Right ventricle myocardium superior (tissue), 1 donor: ENCODE measurements around the gene SRRM5. TPM values are rescaled to one million over a fixed set of nuclear protein-coding genes. Genes with fewer than 3 reads are reported as not detected.

Experiments
- ATAC-seq: fragments of 200-7000 bp; cut with Tn5 transposase; one replicate; pipeline ENCODE4 v1.9.1; 2020; ENCODE audit warnings: mild to moderate bottlenecking; ENCODE audit not compliant: poor library complexity
- DNase-seq: peaks from one replicate; pipeline ENCODE4 v3.0.0-alpha.2; 2020
- intact Hi-C: fragments of 100-400 bp; cut with DNase I; formaldehyde crosslinking; loops from one replicate; pipeline ENCODE4 v1.11.2; 2022
- total RNA-seq: library from RNA; stranded (reverse); fragmentation: NEBNext Ultra II Directional; extraction: Animal tissue kit (Norgen Biotek cat#: 25700); gene quantifications from one replicate; pipeline ENCODE4 v1.2.1, GENCODE V29; 2021
- donor health status: DM: no; HTN: yes; CAD: no; lungs with severe emphysema.

Gene SRRM5
- total RNA-seq, 1 donor from 2014 or later = 0.13 TPM

DNA sequence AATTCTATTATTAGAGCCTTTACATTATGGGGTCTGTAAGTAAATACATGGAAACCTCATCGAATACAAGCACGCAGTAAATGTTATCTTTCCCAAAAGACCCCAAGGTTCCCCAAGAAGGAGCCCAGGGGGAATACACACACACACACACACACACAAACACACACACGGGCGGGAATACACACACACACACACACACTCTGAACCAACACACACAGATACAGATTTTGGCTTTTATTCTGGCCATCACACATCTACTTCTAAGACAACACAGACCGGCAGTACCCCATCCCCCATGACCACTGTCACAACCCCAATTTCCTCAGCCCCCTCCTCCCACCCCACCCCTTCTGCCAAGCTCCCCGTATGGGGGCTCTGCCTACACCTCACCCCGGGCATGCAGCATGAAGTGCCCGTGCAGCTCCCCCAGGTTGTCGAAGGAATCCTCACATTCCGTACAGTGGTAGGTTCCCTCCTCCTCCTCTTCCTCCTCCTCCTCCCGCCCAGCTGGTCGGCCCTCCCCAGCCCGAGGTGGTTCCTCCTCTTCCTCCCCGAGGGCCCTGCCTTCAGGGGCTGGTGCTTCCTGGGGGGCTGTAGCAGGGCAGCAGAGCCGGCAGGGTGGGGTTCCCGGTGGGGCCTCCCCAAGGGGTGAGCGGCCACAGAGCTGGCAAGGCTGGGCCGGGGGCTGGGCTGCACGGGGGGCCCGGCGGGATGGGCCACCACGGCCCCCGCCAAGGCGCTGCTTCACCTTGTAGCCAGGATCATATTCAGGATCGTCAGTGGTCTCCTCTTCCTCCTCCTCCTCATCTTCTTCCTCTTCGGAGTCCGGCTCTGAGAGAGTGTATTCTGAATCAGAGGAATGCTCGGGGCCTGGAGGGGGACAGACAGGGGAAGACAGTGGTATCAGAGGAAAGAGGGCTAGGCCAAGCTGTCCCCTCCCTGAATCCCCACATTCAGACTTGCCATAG, 4.4 kb upstream of the SRRM5 start:
- DNase-seq = no peak
- intact Hi-C loops = no loop called here
- ATAC-seq = peak; percentile 12

GRCh38 chr19:43609872-43610271, 2.0 kb upstream of the SRRM5 start:
- intact Hi-C loops = no loop called here
- ATAC-seq = no peak

DNA sequence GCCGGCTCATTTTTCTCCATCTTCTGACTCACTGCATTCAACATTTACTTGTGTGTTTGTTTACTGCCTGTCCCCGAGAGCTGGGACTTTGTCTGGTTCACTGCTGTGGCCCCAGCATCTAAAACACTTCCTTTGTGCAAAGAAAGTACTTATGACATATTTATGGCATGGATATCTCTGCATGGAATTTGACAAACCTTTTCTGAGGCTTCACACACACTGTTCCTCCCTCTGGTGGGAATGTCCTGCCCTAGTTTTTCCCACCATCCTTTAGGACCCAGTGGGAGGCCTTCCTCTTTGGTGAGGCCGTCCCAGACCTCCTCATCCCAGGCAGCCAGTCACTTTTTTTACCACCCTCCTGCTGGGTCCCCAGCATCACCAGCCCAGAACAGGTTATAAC, 1.4 kb upstream of the SRRM5 start:
- ATAC-seq (no peak), DNase-seq (no peak)
- intact Hi-C loops = no loop called here

More at GRCh38 chr19:43609872-43610271, 2.0 kb upstream of the SRRM5 start:
- no peak for DNase-seq

GRCh38 chr19:43612374-43612773, 486 bp downstream of the SRRM5 start:
- DNase-seq (no peak), ATAC-seq (no peak)
- intact Hi-C loops = no loop called here

DNA sequence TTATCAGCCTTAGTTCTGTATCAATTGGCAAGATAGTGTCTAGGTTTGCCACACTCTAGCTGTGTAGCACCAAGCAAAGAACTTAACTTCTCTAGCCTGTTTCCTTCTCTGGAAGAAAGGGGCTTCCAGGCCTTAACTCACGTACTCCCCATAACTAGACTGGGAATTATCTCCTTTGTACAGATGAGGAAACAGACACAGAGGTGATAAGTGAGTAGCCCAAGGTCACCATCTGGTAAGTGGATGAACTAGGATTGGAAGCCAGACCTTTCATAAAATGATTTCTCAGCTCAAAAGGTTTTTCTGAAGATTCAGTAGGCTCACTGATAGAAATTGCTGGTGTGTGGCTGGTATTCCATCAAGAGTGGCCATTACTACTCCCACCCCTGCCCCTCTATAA, 4.4 kb downstream of the SRRM5 start:
- intact Hi-C loops = no loop called here
- ATAC-seq (no peak), DNase-seq (no peak)

DNA sequence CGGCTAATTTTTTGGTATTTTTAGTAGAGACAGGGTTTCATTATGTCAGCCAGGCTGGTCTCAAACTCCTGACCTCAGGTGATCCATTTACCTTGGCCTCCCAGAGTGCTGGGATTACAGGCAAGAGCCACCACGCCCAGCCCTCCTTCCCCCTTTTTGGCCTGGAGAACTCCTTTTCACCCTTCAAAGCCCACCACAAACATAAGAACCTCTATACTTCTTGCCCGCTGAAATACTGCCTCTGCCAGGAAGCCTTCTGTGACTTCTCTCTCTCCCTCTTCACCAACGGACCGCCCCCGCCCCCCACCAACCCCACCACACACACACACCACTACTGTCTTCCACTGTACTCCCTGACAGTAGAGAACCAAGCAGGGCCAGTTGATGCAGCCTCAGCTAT, 5.1 kb downstream of the SRRM5 start:
- no peak for DNase-seq
- ATAC-seq = no peak
- intact Hi-C loops = no loop called here

DNA sequence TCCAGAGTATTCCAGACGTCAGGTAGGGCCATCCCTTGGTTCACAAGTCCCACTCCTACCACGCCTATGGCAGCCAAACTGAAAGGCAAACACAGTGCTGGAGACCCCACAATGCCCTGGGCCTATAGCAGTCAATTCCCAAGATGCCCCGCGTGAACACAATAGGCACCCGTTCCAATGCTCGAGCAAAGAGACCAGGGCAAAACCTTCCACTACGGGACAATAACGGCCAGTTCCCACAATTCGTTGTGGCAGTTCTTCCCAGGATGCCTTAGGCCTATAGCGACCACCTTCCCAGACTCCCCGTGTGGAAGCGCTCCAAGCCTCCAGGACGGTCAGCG, 7.0 kb downstream of the SRRM5 start:
- intact Hi-C loops = no loop called here
- ATAC-seq (peak; percentile 37), DNase-seq (no peak)

DNA sequence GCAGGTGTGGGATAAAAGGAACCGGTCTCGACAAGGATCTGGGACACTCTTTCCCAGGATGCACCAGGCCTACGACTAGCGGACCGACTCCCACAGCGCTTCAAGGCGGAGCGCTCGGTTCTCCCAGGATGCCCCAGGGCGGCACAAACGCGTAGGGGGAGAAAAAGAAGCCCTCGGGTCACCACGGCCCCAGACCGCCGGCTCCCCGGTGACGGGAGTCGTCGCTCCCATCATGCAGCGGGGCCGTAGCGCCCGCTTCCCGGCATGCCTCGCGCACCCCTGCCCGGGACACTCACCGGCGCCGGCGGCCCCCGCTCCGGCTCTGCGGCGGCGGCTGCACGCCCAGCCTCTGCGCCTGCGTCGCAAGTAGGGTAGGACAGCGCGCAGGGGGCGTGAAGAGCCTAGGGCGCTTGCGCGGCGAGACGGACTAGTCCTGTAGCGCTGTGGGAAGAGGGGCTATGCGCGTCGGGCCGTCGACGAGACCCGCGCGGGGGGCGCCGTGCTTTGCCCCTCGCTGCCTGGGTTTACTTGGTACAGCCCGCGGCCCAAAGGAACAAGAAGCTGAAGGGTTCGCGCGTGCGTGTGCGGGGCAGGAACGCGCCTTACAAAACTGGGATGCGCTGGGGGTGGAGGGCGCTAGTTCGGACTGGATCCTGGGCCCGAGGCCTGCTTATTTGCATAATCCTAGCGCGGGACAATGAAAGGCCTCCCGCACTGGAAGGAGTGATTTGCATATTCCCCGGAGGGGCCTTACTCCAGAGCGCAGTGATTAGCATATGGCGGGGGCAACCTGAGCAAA, 7.6 kb downstream of the SRRM5 start, which contains the start of gene ZNF428:
Gene ZNF428, minus strand, starts transcription at position 368 of the 799 bp plus-strand sequence. CDS start 5,325 bp downstream, outside the sequence.
- DNase-seq (peak; percentile 93), ATAC-seq (peak; percentile 97)
- intact Hi-C loops = no loop called here

- ATAC-seq = no peak
- DNase-seq = peak; percentile 92
- intact Hi-C loops = no loop called here
These were observed 8.4 kb downstream of the SRRM5 start for GRCh38 chr19:43620061-43621001.

DNA sequence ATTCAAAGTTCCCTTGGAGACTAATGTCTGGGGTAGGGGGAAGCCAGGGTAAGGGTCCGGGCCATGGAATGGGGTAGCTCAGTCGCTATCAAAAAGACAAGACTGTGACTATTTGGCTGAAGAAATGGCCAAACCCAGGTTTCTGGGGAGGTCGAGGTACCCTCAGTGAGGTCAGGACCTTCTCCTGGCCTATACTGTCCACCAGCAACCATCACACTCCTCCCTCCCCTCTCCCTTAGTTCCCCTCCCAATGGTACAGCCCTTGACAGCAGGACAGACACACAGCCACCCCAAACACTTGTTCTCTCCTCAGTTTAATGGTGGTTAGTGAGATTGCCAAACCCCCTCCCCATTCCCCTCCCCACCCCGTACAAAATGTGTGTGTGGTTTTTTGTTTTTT, 10.2 kb downstream of the SRRM5 start:
- ATAC-seq = no peak
- DNase-seq = no peak
- intact Hi-C loops = no loop called here

DNA sequence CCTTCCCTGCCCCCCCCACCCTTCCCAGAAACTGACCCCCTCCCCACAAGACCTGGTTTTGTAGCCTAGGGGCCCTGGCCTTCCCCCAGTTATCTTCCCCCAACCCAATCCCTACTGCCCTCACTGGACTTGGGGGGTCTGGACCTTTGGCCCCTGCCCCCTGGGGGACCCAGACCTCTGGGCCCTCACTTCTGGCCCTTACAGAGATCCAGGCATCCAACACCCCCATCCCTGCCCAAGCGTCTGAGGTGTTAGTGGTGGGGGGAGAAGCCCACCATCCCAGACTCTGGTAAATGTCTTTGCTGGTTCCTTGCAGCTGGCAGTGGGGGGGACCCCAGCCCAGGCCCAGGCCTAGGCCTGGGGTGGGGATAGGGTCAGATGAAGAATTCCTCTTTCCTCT, 11.1 kb downstream of the SRRM5 start:
- DNase-seq = no peak
- ATAC-seq = no peak
- intact Hi-C loops = no loop called here

- no peak for DNase-seq
- no peak for ATAC-seq
- intact Hi-C loops = no loop called here
These were observed 12.2 kb downstream of the SRRM5 start for GRCh38 chr19:43623889-43624670.

DNA sequence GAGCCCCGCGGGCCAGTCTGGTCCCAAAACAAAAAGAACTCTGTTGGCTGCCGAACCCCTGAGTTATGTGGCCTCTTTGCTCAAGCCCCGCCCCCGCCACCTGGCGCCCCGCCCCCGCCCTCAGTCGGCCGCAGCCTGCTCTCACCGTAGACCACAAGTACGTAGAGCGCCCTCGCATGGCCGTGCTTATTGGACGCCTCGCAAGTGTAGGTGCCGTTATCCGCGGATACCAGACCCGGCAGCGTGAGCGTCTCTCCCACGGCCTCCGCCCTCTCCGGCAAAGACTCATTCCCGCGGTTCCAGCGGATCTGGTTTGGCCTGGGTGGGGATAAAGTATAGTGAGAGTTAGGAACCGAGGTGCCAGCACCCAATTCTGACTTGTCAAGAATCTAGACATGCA, 13.0 kb downstream of the SRRM5 start:
- intact Hi-C loops = no loop called here
- ATAC-seq = no peak

GRCh38 chr19:43625918-43626579, 14.2 kb downstream of the SRRM5 start:
- DNase-seq = no peak
- intact Hi-C loops = no loop called here
- ATAC-seq = no peak

More for the DNA sequence above, 13.0 kb downstream of the SRRM5 start:
- peak; percentile 75 for DNase-seq

- ATAC-seq = no peak
- no peak for DNase-seq
- intact Hi-C loops = no loop called here
These were observed 14.9 kb downstream of the SRRM5 start for GRCh38 chr19:43626838-43627237.

GRCh38 chr19:43628646-43629326, 16.9 kb downstream of the SRRM5 start:
- ATAC-seq (no peak), DNase-seq (no peak)
- intact Hi-C loops = no loop called here

- no peak for DNase-seq
- no peak for ATAC-seq
- intact Hi-C loops = no loop called here
These were observed 19.6 kb downstream of the SRRM5 start for GRCh38 chr19:43631491-43631890.
